ENCODE measurements around the gene LRPPRC. TPM values are rescaled to one million over a fixed set of nuclear protein-coding genes. Genes with fewer than 3 reads are reported as not detected.

The LRPPRC gene
- total RNA-seq, 1 experiment from 2014 or later, result 149 TPM

DNA sequence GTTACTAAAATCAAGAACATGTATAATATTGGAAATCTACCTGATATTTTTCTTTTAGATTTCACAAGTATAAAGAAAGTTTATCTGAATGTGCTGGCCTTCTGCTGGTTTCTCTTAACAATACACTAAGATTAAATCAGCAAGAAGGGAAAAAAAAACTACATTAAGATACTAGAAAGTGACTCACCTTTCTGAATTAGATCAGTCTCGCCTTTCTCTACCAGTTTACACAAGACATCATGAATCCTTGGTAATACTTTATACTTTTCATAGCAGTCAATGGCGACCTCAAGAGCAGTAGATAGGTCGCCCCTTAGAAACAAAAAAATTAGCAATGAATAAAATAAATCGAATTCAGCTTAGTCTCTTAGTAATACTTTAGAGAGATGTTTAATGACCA, 61.2 kb downstream of the LRPPRC start:
- Histone ChIP-seq H3K27ac (0 out of 2 replicates have a peak overlapping the region, but pooled peaks have one; percentile 11), H3K9me2 (ENCODE audit: insufficient read depth) (no peaks in the 10 kb centered on the region), H3F3A (ENCODE audit: insufficient read depth, low read depth) (peaks cover 33% of the 10 kb centered on the region), H3K36me3 (ENCODE audit: low read depth) (peaks cover 70% of the 10 kb centered on the region), H3K9me3 (ENCODE audit: insufficient read depth, low read depth) (no peaks in the 10 kb centered on the region), H3K79me2 (ENCODE audit: low read depth) (peaks cover 14% of the 10 kb centered on the region; the same call in 1 of the 2 replicates), H3K4me3 (no peak overlapping the region), H2AFZ (no peak overlapping the region), H3K4me2 (no peak overlapping the region), H4K20me1 (ENCODE audit: insufficient read depth) (peaks cover 32% of the 10 kb centered on the region), H3K4me1 (replicated peaks; ENCODE audit: insufficient read depth) (no peaks in the 10 kb centered on the region), H3K27me3 (ENCODE audit: insufficient read depth, low read depth) (no peaks in the 10 kb centered on the region)
- ChIA-PET POLR2A (ENCODE audit: unreplicated experiment) (no interaction called here), CTCF (no interaction called here)
- intact Hi-C loops (cut with micrococcal nuclease; ENCODE audit: unreplicated experiment), result no loop called here
- no peak for TF ChIP-seq CTCF (conservative IDR thresholded peaks at IDR 0.05)
- DNase-seq, result no peak
- BruUV-seq (replicated peaks), result no TSS peak

- no TSS peak for BruUV-seq (replicated peaks)
- Histone ChIP-seq H4K20me1 (ENCODE audit: insufficient read depth) (peaks cover 18% of the 10 kb centered on the region), H3F3A (ENCODE audit: insufficient read depth, low read depth) (peaks cover 30% of the 10 kb centered on the region), H3K9me3 (ENCODE audit: insufficient read depth, low read depth) (no peaks in the 10 kb centered on the region), H3K4me2 (no peak overlapping the region), H3K27me3 (ENCODE audit: insufficient read depth, low read depth) (no peaks in the 10 kb centered on the region), H3K4me3 (no peak overlapping the region), H3K36me3 (ENCODE audit: low read depth) (peaks cover 70% of the 10 kb centered on the region), H3K79me2 (ENCODE audit: low read depth) (no peaks in the 10 kb centered on the region), H2AFZ (no peak overlapping the region), H3K9me2 (ENCODE audit: insufficient read depth) (no peaks in the 10 kb centered on the region), H3K4me1 (replicated peaks; ENCODE audit: insufficient read depth) (no peaks in the 10 kb centered on the region), H3K27ac (no peak overlapping the region)
- DNase-seq, result no peak
- TF ChIP-seq EZH2 (IDR thresholded peaks at IDR 0.05; ENCODE audit: low read depth), result no peak
- TF ChIP-seq CTCF (conservative IDR thresholded peaks at IDR 0.05), result no peak
- intact Hi-C loops (cut with micrococcal nuclease; ENCODE audit: unreplicated experiment), result no loop called here
- ChIA-PET POLR2A (ENCODE audit: unreplicated experiment) (no interaction called here), CTCF (interaction anchor here (0.6 kb wide), 1 partner anchor 360 kb away, joined by 3 read pairs; no protein-coding TSS in a partner anchor)
Measured at GRCh38 chr2:43931293-43931692, 64.5 kb downstream of the LRPPRC start.

DNA sequence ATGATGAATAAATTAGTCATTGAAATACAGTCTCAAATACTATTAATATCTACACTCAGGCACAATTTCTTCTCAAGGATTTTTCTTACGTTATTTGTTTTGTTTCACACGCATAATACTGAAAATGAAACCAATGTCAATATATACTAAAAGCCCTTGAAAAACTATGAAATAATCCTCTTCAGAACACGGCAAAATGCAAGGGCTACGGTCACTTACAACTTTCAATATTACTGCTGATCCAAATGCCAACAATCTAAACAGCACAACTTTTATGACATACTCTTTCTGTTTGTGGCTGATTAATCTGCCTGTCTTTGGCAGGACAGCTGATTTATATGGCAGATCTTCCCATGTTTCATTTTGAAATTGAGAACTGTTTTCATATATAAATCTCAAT, 68.3 kb downstream of the LRPPRC start:
- H3K9me2 ChIP-seq (ENCODE audit: insufficient read depth), result no peaks in the 10 kb centered on the region
- no peaks in the 10 kb centered on the region for H3K4me1 ChIP-seq (replicated peaks; ENCODE audit: insufficient read depth)
- H4K20me1 ChIP-seq (ENCODE audit: insufficient read depth), result 0 out of 2 replicates have a peak, but pooled peaks cover 7% of the 10 kb centered on the region
- no peak overlapping the region for H3K4me2 ChIP-seq
- H3K36me3 ChIP-seq (ENCODE audit: low read depth), result peaks cover 59% of the 10 kb centered on the region
- intact Hi-C loops (cut with micrococcal nuclease; ENCODE audit: unreplicated experiment), result no loop called here
- H3K27me3 ChIP-seq (ENCODE audit: insufficient read depth, low read depth), result no peaks in the 10 kb centered on the region
- no peaks in the 10 kb centered on the region for H3K79me2 ChIP-seq (ENCODE audit: low read depth)
- H3F3A ChIP-seq (ENCODE audit: insufficient read depth, low read depth), result peaks cover 27% of the 10 kb centered on the region
- ChIA-PET POLR2A (ENCODE audit: unreplicated experiment) (no interaction called here), CTCF (no interaction called here)
- no peak overlapping the region for H3K4me3 ChIP-seq
- TF ChIP-seq EZH2 (IDR thresholded peaks at IDR 0.05; ENCODE audit: low read depth) (no peak), CTCF (conservative IDR thresholded peaks at IDR 0.05) (no peak)
- DNase-seq, result no peak
- BruUV-seq (replicated peaks), result no TSS peak
- H2AFZ ChIP-seq, result no peak overlapping the region
- no peaks in the 10 kb centered on the region for H3K9me3 ChIP-seq (ENCODE audit: insufficient read depth, low read depth)
- no peak overlapping the region for H3K27ac ChIP-seq

Data from PC-9 (cell line).